ENCODE data around the gene POU3F1.

Gene POU3F1

DNA sequence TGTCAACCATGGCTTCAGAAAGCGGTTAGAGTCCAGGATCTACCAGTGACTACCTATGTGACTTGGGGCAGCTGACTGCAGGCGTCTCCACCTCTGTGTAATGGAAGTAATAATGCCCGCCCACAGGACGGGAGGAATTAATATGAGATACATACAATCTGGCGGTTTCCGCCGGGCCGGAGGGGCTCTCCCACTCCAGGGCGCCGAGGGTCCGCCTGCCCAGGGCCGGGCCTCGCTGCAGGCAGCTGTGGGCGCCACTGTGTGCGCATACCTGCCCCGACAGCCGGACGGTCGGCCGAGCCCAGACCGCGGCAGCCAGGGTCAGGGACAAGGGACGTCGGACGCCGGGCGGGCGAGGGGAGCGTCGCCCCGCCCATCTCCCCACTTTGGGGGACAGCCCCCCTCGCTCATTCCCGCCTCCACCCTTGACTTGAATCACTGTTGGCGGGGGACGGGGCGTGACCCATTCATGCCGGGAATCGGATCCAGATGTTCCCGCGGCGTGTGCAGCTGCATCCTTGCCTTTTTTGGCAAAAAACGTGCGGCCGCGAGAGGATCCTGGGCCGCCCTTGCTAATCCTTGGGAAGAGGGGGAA lies 50.7 kb downstream of the POU3F1 start:
- DNase-seq (ENCODE audit: low read depth), result peak; percentile 88

DNA sequence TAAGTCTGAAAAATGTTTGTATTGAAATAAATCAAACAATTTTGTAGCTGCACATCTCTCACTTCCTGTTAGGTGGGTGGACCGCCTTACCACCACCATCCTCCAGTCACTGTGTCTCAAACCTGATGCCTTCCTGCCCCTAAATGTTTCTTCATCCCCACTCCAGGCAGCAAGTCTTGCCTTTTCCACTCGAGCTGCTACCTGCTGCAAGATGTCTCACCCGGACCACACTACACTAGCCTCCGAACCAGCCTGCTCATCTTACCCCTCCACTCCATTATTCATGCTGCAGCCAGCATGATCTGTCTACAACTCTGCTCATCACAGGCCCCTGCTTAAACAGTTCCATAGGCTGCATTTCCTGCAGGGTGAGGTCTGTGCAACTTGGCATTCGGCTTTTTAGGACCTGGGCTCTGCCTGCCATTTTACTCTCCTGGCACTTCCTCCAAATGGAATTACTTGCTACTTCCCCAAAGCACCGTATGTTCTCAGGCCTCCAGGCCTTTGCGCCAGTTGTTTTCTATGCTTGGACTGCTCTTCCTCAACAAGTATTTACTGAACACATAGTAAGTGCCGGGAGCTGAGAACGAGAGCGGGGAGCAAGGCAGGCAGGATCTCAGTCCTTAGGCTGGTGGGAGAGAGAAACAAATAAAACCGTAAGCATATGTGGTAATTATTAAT lies 51.6 kb downstream of the POU3F1 start:
- peak overlapping the region; percentile 50 for H3K4me3 ChIP-seq (ENCODE audit: low read depth, low read length)
- DNase-seq (ENCODE audit: low read depth), result no peak

More for the DNA sequence above, 50.7 kb downstream of the POU3F1 start:
- peak overlapping the region; percentile 50 for H3K4me3 ChIP-seq (ENCODE audit: low read depth, low read length)

Data from skeletal muscle cell (primary cell).